ENCODE data around the gene STYK1.
"Not testable (repeated sequence)": the region's sequence is repeated elsewhere in the genome, so short reads cannot be mapped to it uniquely, and the experiment has no call there.

Gene STYK1

GRCh38 chr12:10595881-10596280 lies 78.0 kb downstream of the STYK1 start:
- no peak for DNase-seq (ENCODE audit: extremely low read depth, low read depth)
- no peak for TF ChIP-seq CTCF (IDR thresholded peaks at IDR 0.05; ENCODE audit: low read depth, low read length)

- no peak for DNase-seq (ENCODE audit: extremely low read depth, low read depth)
- no peak for TF ChIP-seq CTCF (IDR thresholded peaks at IDR 0.05; ENCODE audit: low read depth, low read length)
Measured at GRCh38 chr12:10590966-10591365, 82.9 kb downstream of the STYK1 start.

GRCh38 chr12:10584415-10584814 lies 89.4 kb downstream of the STYK1 start:
- no peak for DNase-seq (ENCODE audit: extremely low read depth, low read depth)
- no peak for TF ChIP-seq CTCF (IDR thresholded peaks at IDR 0.05; ENCODE audit: low read depth, low read length)

GRCh38 chr12:10582704-10583103 lies 91.1 kb downstream of the STYK1 start:
- TF ChIP-seq CTCF (IDR thresholded peaks at IDR 0.05; ENCODE audit: low read depth, low read length) = no peak
- no peak for DNase-seq (ENCODE audit: extremely low read depth, low read depth)

GRCh38 chr12:10582133-10582532 lies 91.7 kb downstream of the STYK1 start:
- not testable (repeated sequence) for DNase-seq (ENCODE audit: extremely low read depth, low read depth)

- TF ChIP-seq CTCF (IDR thresholded peaks at IDR 0.05; ENCODE audit: low read depth, low read length) = no peak
- no peak for DNase-seq (ENCODE audit: extremely low read depth, low read depth)
Measured at GRCh38 chr12:10574307-10574706, 99.5 kb downstream of the STYK1 start.

GRCh38 chr12:10572021-10572490 lies 101.8 kb downstream of the STYK1 start:
- peak; percentile 49 for DNase-seq (ENCODE audit: extremely low read depth, low read depth)

- no peak for TF ChIP-seq CTCF (IDR thresholded peaks at IDR 0.05; ENCODE audit: low read depth, low read length)
- no peak for DNase-seq (ENCODE audit: extremely low read depth, low read depth)
Measured at GRCh38 chr12:10571141-10571540, 102.7 kb downstream of the STYK1 start.
